Type B pancreatic cell (in vitro differentiated cells): ENCODE measurements around the gene C3orf18. TPM values are rescaled to one million over a fixed set of nuclear protein-coding genes. Genes with fewer than 3 reads are reported as not detected.
A peak's percentile ranks its signal among the peaks of the same experiment; 100 is the strongest.

Experiments
- DNase-seq: peaks from one replicate; pipeline ENCODE4 v3.0.0; 2021; ENCODE audit warnings: mixed read lengths; ENCODE audit not compliant: unreplicated experiment; ENCODE audit errors: extremely low spot score
- H3K27ac Mint-ChIP-seq: 2 replicates; pipeline ENCODE4 v1.8.0; 2021; ENCODE audit warnings: mild to moderate bottlenecking, mixed read lengths
- H3K27me3 Mint-ChIP-seq: 2 replicates; pipeline ENCODE4 v1.8.0; 2021; ENCODE audit warnings: mixed read lengths
- H3K36me3 Mint-ChIP-seq: 2 replicates; pipeline ENCODE4 v1.8.0; 2021; ENCODE audit warnings: mixed read lengths
- H3K4me1 Mint-ChIP-seq: one replicate; pipeline ENCODE4 v1.8.0; 2021; ENCODE audit warnings: mixed read lengths; ENCODE audit not compliant: unreplicated experiment
- H3K4me3 Mint-ChIP-seq: 2 replicates; pipeline ENCODE4 v1.8.0; 2021; ENCODE audit warnings: mild to moderate bottlenecking, mixed read lengths
- H3K9me3 Mint-ChIP-seq: 2 replicates; pipeline ENCODE4 v1.8.0; 2021; ENCODE audit warnings: mixed read lengths
- CTCF ChIP-seq: fragments of 200-600 bp; sonication (generic); conservative IDR thresholded peaks from 2 replicates; pipeline ENCODE4 v1.5.0; 2021; ENCODE audit warnings: antibody characterized with exemption, mild to moderate bottlenecking
- total RNA-seq: library from RNA; stranded (reverse); gene quantifications from 2 replicates; pipeline ENCODE4 v1.2.1, GENCODE V29; 2021; ENCODE audit warnings: low replicate concordance

Gene C3orf18
- total RNA-seq, 1 donor from 2014 or later = 11.9 TPM

DNA sequence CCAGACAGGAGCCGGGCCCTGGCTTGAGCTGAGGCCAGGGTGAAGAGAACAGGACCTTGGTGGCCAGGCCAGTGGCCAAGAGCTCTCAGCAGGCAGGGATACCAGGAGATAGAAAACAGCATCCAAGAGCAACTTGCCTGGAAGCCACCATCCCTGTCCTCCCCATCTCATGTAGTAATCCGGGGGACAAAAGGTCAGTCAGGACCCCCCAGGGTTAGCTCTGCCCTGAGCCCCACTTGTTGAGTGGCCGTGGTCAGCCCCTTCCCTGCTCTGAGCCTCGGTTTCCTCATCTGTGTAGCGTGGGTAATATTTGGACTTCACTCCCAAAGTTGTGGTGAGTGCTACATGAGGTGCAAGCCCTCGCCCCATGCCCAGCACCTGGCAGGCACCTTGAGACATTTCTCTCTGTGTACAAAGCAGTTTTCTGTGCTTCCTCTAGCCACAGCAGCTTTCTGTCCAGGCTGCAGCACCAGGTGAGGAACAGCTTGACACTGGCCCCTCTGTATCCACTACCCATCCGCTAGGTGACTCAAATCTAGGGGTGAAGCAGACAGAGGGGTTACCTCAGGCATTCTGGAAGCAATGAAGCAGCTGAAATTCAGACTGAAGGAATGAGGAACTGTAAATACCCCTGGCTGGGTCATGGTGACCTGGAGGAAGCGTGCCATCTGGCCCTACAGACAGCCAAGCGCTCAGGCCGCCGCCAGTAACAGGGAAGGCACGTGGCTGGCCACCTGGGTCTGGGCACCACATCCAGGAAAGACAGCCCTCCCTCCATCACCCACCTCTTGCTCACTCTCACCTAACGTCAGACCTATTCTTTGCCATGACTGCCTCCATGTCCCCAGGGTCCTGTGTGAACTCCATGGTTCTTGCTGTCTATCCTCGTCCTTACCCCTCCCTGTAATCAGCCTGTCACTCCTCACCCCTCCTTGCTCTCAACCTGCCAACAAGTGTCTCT, 37.4 kb upstream of the C3orf18 start:
- H3K27me3 Mint-ChIP-seq = no peaks in the 10 kb centered on the region
- H3K9me3 Mint-ChIP-seq = no peaks in the 10 kb centered on the region
- peaks cover 26% of the 10 kb centered on the region for H3K4me1 Mint-ChIP-seq
- no peak for DNase-seq
- no peak for TF ChIP-seq CTCF
- H3K36me3 Mint-ChIP-seq = peaks cover 3% of the 10 kb centered on the region
- no peak overlapping the region for H3K4me3 Mint-ChIP-seq
- H3K27ac Mint-ChIP-seq = no peak overlapping the region

- Mint-ChIP-seq H3K27ac (peak overlapping the region; percentile 25), H3K36me3 (peaks cover 3% of the 10 kb centered on the region), H3K27me3 (no peaks in the 10 kb centered on the region), H3K4me3 (no peak overlapping the region), H3K9me3 (no peaks in the 10 kb centered on the region), H3K4me1 (peaks cover 26% of the 10 kb centered on the region)
- no peak for TF ChIP-seq CTCF
- DNase-seq = no peak
Measured at GRCh38 chr3:50604110-50604621, 36.6 kb upstream of the C3orf18 start.

- no peaks in the 10 kb centered on the region for H3K36me3 Mint-ChIP-seq
- H3K27ac Mint-ChIP-seq = peak overlapping the region; percentile 90
- peaks cover 22% of the 10 kb centered on the region for H3K4me1 Mint-ChIP-seq
- no peak for TF ChIP-seq CTCF
- peak overlapping the region; percentile 26 for H3K4me3 Mint-ChIP-seq
- H3K27me3 Mint-ChIP-seq = no peaks in the 10 kb centered on the region
- no peaks in the 10 kb centered on the region for H3K9me3 Mint-ChIP-seq
- no peak for DNase-seq
Measured at GRCh38 chr3:50603261-50604109, 35.9 kb upstream of the C3orf18 start.

GRCh38 chr3:50602595-50603191, 35.1 kb upstream of the C3orf18 start:
- peaks cover 22% of the 10 kb centered on the region for H3K4me1 Mint-ChIP-seq
- H3K36me3 Mint-ChIP-seq = no peaks in the 10 kb centered on the region
- peak overlapping the region; percentile 90 for H3K27ac Mint-ChIP-seq
- peak overlapping the region; percentile 71 for H3K4me3 Mint-ChIP-seq
- DNase-seq = no peak
- H3K27me3 Mint-ChIP-seq = no peaks in the 10 kb centered on the region
- no peaks in the 10 kb centered on the region for H3K9me3 Mint-ChIP-seq
- TF ChIP-seq CTCF = no peak

GRCh38 chr3:50600841-50601591, 33.5 kb upstream of the C3orf18 start:
- peak overlapping the region; percentile 71 for H3K27ac Mint-ChIP-seq
- H3K4me1 Mint-ChIP-seq = peaks cover 22% of the 10 kb centered on the region
- H3K9me3 Mint-ChIP-seq = no peaks in the 10 kb centered on the region
- no peak for DNase-seq
- H3K27me3 Mint-ChIP-seq = no peaks in the 10 kb centered on the region
- H3K36me3 Mint-ChIP-seq = no peaks in the 10 kb centered on the region
- no peak overlapping the region for H3K4me3 Mint-ChIP-seq
- TF ChIP-seq CTCF = no peak
